Suprapubic skin (tissue), 4 donors: ENCODE measurements around the gene RANBP1. TPM values are rescaled to one million over a fixed set of nuclear protein-coding genes. Genes with fewer than 3 reads are reported as not detected.

Experiments used
- DNase-seq, 2 donors: peaks; one replicate each; pipeline ENCODE4 v3.0.0-alpha.2; 2019; ENCODE audit warnings: low spot score in 2 of 2
- H3K27ac ChIP-seq: fragments of 200-600 bp; sonication (generic); one replicate; pipeline ENCODE4 v1.5.1; 2019
- H3K27me3 ChIP-seq: fragments of 200-600 bp; sonication (generic); one replicate; pipeline ENCODE4 v1.5.1; 2019
- H3K36me3 ChIP-seq: fragments of 200-600 bp; sonication (generic); one replicate; pipeline ENCODE4 v1.5.1; 2019
- H3K4me1 ChIP-seq: fragments of 200-600 bp; sonication (generic); one replicate; pipeline ENCODE4 v1.5.1; 2019
- H3K4me3 ChIP-seq: fragments of 200-600 bp; sonication (generic); one replicate; pipeline ENCODE4 v1.5.1; 2019; ENCODE audit warnings: mild to moderate bottlenecking
- H3K9me3 ChIP-seq: fragments of 200-600 bp; sonication (generic); one replicate; pipeline ENCODE4 v1.5.1; 2019
- EP300 ChIP-seq: sonication (generic); formaldehyde crosslinking; IDR thresholded peaks from one replicate; pipeline ENCODE4 v1.6.1; 2017; ENCODE audit warnings: antibody characterized with exemption
- POLR2A ChIP-seq, 2 donors: fragments of 450-650 bp; IDR thresholded peaks; one replicate each; pipeline ENCODE4 v1.6.1; 2017; ENCODE audit warnings: antibody characterized with exemption in 2 of 2, mild to moderate bottlenecking in 2 of 2, moderate library complexity in 2 of 2
- POLR2AphosphoS5 ChIP-seq, 3 donors: sonication (generic); formaldehyde crosslinking; IDR thresholded peaks; one replicate each; pipeline ENCODE4 v1.6.1; 2017; ENCODE audit warnings: antibody characterized with exemption in 3 of 3
- WGBS: methylation state at CpG from one replicate; pipeline ENCODE4 v1.1.5; 2018; 5-methylcytosine and 5-hydroxymethylcytosine counted together
- total RNA-seq, 4 donors: library from RNA; depleted of rRNA; stranded (reverse); fragments of >200 nt; gene quantifications; one replicate each; pipeline ENCODE4 v1.1.0, GENCODE V29; 2016
- TF ChIP-seq, protein P1 (sequence below), 2 donors: fragments of 200-600 bp in 1 of 2; fragments of 450-650 bp in 1 of 2; sonication (generic) in 1 of 2; IDR thresholded peaks; one replicate each; pipeline ENCODE4 v1.5.1; 2016 to 2019; ENCODE audit warnings: antibody characterized with exemption in 2 of 2, mild to moderate bottlenecking in 1 of 2, moderate library complexity in 1 of 2

RANBP1 gene
- total RNA-seq, 4 donors from 2014 or later = 107 to 150 (median 119) TPM

DNA sequence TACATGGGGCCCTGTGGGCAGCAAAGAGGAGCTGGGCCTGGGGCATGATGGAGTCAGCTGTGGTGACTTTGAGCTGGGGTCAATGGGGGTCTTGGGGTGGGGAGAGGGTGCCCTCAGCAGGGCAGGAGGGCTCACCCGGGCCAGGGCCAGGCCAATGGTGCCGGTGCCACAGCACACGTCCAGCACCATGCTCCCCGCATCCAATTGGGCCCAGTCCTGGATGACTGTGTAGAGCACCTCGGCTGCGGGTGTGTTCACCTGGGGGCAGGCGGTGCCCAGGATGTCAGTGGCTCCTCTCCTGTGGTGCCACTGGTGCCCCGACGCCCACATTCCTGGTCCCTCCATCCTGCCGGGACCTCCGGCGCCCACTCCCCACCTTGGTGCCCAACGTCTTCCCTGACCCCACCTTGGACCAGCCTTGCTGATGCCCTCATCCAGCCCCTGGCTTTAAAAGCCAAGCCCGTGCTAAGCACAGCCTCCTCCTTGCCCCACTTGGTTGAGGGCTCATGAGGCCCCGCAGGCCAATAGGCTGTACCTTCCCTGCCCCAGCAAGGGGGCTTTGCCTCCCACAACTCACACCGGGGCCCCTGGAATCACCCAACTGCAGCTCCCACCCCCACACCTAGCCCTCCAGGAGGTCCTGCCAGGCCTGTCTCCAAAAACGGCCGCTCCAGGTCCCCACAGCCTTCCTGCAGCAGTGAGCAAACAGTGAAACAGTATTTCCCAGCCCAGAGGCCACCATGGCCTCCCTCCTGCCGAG, 2.2 kb upstream of the RANBP1 start:
- Histone ChIP-seq H3K27ac (no peak overlapping the region), H3K4me3 (no peak overlapping the region), H3K4me1 (peaks cover 27% of the 10 kb centered on the region), H3K36me3 (peaks cover 72% of the 10 kb centered on the region), H3K27me3 (no peaks in the 10 kb centered on the region), H3K9me3 (no peaks in the 10 kb centered on the region)
- no peak for DNase-seq
- TF ChIP-seq POLR2AphosphoS5 (IDR thresholded peaks at IDR 0.05) (no peak), EP300 (no peak), POLR2A (IDR thresholded peaks at IDR 0.05) (no peak)
- TF ChIP-seq, protein P1, sequence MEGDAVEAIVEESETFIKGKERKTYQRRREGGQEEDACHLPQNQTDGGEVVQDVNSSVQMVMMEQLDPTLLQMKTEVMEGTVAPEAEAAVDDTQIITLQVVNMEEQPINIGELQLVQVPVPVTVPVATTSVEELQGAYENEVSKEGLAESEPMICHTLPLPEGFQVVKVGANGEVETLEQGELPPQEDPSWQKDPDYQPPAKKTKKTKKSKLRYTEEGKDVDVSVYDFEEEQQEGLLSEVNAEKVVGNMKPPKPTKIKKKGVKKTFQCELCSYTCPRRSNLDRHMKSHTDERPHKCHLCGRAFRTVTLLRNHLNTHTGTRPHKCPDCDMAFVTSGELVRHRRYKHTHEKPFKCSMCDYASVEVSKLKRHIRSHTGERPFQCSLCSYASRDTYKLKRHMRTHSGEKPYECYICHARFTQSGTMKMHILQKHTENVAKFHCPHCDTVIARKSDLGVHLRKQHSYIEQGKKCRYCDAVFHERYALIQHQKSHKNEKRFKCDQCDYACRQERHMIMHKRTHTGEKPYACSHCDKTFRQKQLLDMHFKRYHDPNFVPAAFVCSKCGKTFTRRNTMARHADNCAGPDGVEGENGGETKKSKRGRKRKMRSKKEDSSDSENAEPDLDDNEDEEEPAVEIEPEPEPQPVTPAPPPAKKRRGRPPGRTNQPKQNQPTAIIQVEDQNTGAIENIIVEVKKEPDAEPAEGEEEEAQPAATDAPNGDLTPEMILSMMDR (IDR thresholded peaks at IDR 0.05) = no peak
- 86% methylated on average over 14 of the region's 19 CpGs for whole genome bisulfite sequencing

DNA sequence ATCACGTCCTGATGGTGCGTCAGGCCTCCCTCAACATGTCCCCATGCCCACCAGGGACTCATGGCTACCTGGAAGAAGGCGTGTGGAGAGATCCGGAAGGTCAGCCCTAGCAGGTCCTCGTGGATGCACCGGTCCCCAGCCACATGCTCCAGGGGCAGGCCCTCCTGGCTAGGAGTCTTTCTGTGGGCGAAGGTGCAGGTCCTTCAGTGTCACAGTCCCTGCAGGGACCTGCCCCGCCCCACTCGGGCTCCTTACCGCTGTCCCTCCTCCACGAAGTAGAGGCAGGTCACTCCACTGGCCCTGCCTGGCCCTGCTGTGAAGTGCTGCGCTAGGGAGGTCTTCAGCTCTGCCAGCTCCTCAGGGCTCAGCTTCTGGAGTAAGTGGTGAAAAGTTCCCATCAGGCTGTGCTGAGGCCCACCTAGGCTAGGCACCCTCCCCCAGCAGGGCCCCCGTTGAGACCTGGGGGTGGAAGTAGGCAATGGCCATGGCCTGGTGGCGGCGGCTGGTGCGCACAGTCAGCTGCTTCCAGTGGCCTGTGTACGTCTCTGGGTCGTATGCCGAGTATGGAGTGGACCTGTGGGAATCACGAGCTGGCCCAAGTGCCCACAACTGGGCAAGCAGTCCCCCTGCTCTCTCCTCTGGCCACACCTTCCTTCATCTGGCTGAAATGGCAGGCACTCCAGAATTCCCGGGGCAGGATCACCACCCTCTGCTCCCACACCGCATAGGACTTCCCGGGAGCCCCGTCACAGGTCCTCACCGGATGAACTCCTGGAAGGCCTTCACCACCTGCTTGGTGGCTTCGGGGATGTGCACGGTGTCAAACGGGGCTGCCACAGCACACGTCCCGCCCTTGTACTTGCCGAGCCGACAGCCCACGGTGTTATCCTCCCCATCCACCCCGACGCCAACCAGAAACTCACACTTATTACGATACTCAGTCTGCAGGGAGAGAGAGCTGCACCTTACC, 1.1 kb upstream of the RANBP1 start:
- H3K9me3 ChIP-seq = no peaks in the 10 kb centered on the region
- DNase-seq = no peak
- no peak overlapping the region for H3K27ac ChIP-seq
- H3K4me3 ChIP-seq = no peak overlapping the region
- H3K27me3 ChIP-seq = no peaks in the 10 kb centered on the region
- peaks cover 38% of the 10 kb centered on the region for H3K4me1 ChIP-seq
- H3K36me3 ChIP-seq = peaks cover 68% of the 10 kb centered on the region
- 90% methylated on average over 19 of the region's 36 CpGs for WGBS
- TF ChIP-seq POLR2A (IDR thresholded peaks at IDR 0.05) = no peak
- TF ChIP-seq, protein P1 (IDR thresholded peaks at IDR 0.05) = no peak

DNA sequence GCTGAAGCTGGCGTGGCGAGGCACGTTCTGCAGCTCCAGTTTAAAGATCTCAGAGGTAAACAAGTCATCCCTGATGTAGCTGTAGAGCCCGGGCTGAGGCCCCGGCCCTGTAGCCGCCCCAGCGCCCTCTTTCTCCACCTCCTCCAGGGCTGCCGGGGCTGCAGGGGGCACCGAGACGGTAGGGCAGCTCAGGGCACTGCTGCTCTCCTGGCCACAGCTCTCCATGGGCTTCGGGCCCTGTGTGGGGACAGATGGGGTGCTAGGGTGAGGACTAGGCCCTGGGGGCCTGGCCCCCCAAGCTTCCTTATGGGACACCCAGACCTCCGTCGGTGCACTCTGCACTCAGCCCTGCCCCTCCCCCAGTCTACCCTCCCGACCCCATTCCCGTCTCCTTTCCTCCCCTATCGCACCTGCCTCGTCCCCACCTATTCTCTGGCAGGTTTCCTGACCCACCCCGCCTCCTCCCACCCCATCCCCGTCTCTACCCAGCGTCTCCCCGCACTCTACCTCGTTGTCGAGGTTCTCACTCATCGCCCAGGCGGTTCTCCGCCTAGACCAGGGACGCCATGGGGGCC, 559 bp downstream of the RANBP1 start:
- H3K9me3 ChIP-seq = no peaks in the 10 kb centered on the region
- WGBS = 2% methylated on average over 17 of the region's 27 CpGs
- no peak for DNase-seq
- peak overlapping the region; percentile 83 for H3K4me3 ChIP-seq
- H3K36me3 ChIP-seq = peaks cover 68% of the 10 kb centered on the region
- peaks cover 38% of the 10 kb centered on the region for H3K4me1 ChIP-seq
- peak overlapping the region; percentile 88 for H3K27ac ChIP-seq
- TF ChIP-seq EP300 (no peak), POLR2A (IDR thresholded peaks at IDR 0.05) (no peak), POLR2AphosphoS5 (IDR thresholded peaks at IDR 0.05) (no peak)
- TF ChIP-seq, protein P1 (IDR thresholded peaks at IDR 0.05) = no peak
- H3K27me3 ChIP-seq = no peaks in the 10 kb centered on the region

DNA sequence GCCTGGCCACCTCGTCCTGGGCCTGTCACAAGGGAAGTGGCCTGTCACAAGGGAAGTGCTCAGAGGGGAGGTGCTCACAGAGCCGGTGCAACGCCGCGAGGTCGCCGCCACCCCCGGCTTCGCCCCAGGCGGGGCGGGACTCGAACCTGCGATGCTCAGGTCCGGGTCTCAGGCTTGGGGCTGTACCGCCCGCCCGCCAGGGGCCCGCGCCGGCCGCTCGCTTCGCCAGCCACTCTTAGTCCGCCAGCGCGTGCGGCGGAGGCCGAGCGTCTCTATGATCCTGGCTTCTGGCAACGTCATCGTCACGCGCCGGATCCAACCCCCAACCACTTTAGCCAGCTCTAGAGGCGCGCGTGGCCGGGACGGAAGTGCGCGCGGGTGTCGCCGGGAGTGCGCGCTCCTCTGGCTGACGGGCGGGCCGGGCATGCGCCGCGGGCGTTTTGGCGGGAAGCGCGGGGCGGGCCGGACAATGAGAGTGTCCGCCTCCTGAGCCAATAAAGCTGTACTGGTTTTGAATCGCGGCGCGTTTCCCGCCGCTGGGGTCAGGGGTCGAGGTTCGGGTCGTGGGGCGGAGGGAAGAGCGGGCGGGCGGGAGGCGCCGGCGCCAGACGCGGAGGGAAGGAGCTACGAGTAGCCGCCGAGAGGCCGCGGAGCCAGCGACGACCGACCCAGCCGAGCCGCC, 1.2 kb downstream of the RANBP1 start, which contains the start of gene TRMT2A:
TRMT2A (minus strand) TSS at position 276 of the 682 bp plus-strand sequence. CDS start 320 bp downstream, outside the sequence.
- Histone ChIP-seq H3K36me3 (peaks cover 69% of the 10 kb centered on the region), H3K9me3 (no peaks in the 10 kb centered on the region), H3K27ac (peak within 1 kb of the TSS; percentile 88), H3K4me1 (peaks cover 38% of the 10 kb centered on the region), H3K27me3 (no peaks in the 10 kb centered on the region), H3K4me3 (peak within 1 kb of the TSS; percentile 83)
- 0% methylated on average over 16 of the region's 88 CpGs for WGBS
- TF ChIP-seq, protein P1 (IDR thresholded peaks at IDR 0.05) = peak in 1 of 2 donors; percentile 10
- TF ChIP-seq POLR2AphosphoS5 (IDR thresholded peaks at IDR 0.05) (peak in 2 of 3 donors; percentile 76 to 91), POLR2A (IDR thresholded peaks at IDR 0.05) (peak in 1 of 2 donors; percentile 51), EP300 (no peak)
- DNase-seq = peak; percentile 98 to 99
